Natural killer cell (primary cell): ENCODE results near the gene CIPC. TPM values are rescaled to one million over a fixed set of nuclear protein-coding genes. Genes with fewer than 3 reads are reported as not detected.

Experiments
- ATAC-seq, 3 donors: fragments of 150-1000 bp in 2 of 3; fragments of 200-7000 bp in 1 of 3; cut with Tn5 transposase; 1 replicate in 1 of 3; 2 replicates in 2 of 3; pipeline ENCODE4 v1.10.0; 2021; ENCODE audit warnings: mild to moderate bottlenecking in 2 of 3, moderate library complexity in 2 of 3
- DNase-seq, 2 donors: peaks; one replicate each; pipeline versions ENCODE4 v3.0.0 to v3.0.0-alpha.2; 2013 to 2021; ENCODE audit warnings: mixed read lengths in 1 of 2
- H3K27ac ChIP-seq: one replicate; pipeline ENCODE4 v1.5.1; 2013; ENCODE audit warnings: mild to moderate bottlenecking, low read length
- H3K27me3 ChIP-seq: one replicate; pipeline ENCODE4 v1.6.1; 2013; ENCODE audit warnings: low read length; ENCODE audit not compliant: control insufficient read depth, insufficient read depth
- H3K36me3 ChIP-seq: one replicate; pipeline ENCODE4 v1.6.1; 2013; ENCODE audit warnings: low read length; ENCODE audit not compliant: control insufficient read depth, insufficient read depth
- H3K4me1 ChIP-seq: one replicate; pipeline ENCODE4 v1.6.1; 2013; ENCODE audit warnings: low read length; ENCODE audit not compliant: control insufficient read depth, insufficient read depth
- H3K4me3 ChIP-seq: one replicate; pipeline ENCODE4 v1.5.1; 2013; ENCODE audit warnings: low read length
- H3K9me3 ChIP-seq: one replicate; pipeline ENCODE4 v1.6.1; 2013; ENCODE audit warnings: low read length; ENCODE audit not compliant: control insufficient read depth, insufficient read depth
- H3K27ac Mint-ChIP-seq, 2 donors: one replicate each; pipeline ENCODE4 v1.8.0; 2022; ENCODE audit warnings: mild to moderate bottlenecking in 2 of 2, mixed read lengths in 2 of 2, moderate library complexity in 1 of 2
- H3K27me3 Mint-ChIP-seq, 2 donors: one replicate each; pipeline ENCODE4 v1.8.0; 2022; ENCODE audit warnings: low read depth in 2 of 2, mixed read lengths in 2 of 2
- H3K36me3 Mint-ChIP-seq: one replicate; pipeline ENCODE4 v1.8.0; 2022; ENCODE audit warnings: mixed read lengths
- H3K4me1 Mint-ChIP-seq, 2 donors: one replicate each; pipeline ENCODE4 v1.8.0; 2022; ENCODE audit warnings: mixed read lengths in 2 of 2
- H3K4me3 Mint-ChIP-seq: one replicate; pipeline ENCODE4 v1.8.0; 2022; ENCODE audit warnings: mild to moderate bottlenecking, moderate library complexity, mixed read lengths
- H3K9me3 Mint-ChIP-seq, 2 donors: one replicate each; pipeline ENCODE4 v1.8.0; 2022; ENCODE audit warnings: mixed read lengths in 2 of 2
- CTCF ChIP-seq: fragments of 200-600 bp; IDR thresholded peaks from one replicate; pipeline ENCODE4 v1.8.0; 2022; ENCODE audit warnings: antibody characterized with exemption
- WGBS: methylation state at CpG from one replicate; pipeline ENCODE4 v1.1.7; 2013; ENCODE audit warnings: missing lambda C conversion rate; ENCODE audit not compliant: insufficient coverage; 5-methylcytosine and 5-hydroxymethylcytosine counted together
- intact Hi-C: fragments of 100-400 bp; cut with micrococcal nuclease; formaldehyde crosslinking; loops from one replicate; pipeline ENCODE4 v1.14.2; 2022
- total RNA-seq, 4 donors: library from RNA; stranded (reverse); fragments of 120-200 nt in 1 of 4; gene quantifications; one replicate each; pipeline versions ENCODE4 v1.2.3 to v1.2.4, GENCODE V29; 2013 to 2022

Gene CIPC
- total RNA-seq, 3 donors from 2014 or later (not counting 1 experiment from before 2014, with no cell fraction given) = 7.1 to 10.0 (median 9.9) TPM

- Mint-ChIP-seq H3K4me1 (peaks cover 0 to 14% of the 10 kb centered on the region in 2 donors), H3K9me3 (no peaks in the 10 kb centered on the region), H3K27ac (no peak overlapping the region), H3K27me3 (peaks cover 0 to 6% of the 10 kb centered on the region in 2 donors), H3K4me3 (no peak overlapping the region), H3K36me3 (no peaks in the 10 kb centered on the region)
- WGBS = 62% methylated on average over 9 of the region's 11 CpGs
- H3K9me3 ChIP-seq = no peaks in the 10 kb centered on the region
- no peak overlapping the region for H3K4me3 ChIP-seq
- DNase-seq (peak; percentile 45 to 73), ATAC-seq (peak; percentile 49 to 79 (median 66))
- intact Hi-C loops = no loop called here
- no peaks in the 10 kb centered on the region for H3K36me3 ChIP-seq
- peak; percentile 72 for TF ChIP-seq CTCF
- no peaks in the 10 kb centered on the region for H3K4me1 ChIP-seq
- peaks cover 2% of the 10 kb centered on the region for H3K27me3 ChIP-seq
- H3K27ac ChIP-seq = no peak overlapping the region
Measured at GRCh38 chr14:77067632-77068516, 30.2 kb upstream of the CIPC start.

- no peak for TF ChIP-seq CTCF
- no peak for DNase-seq
- Mint-ChIP-seq H3K4me3 (no peak overlapping the region), H3K36me3 (no peaks in the 10 kb centered on the region), H3K4me1 (peaks cover 0 to 8% of the 10 kb centered on the region in 2 donors), H3K27me3 (peaks cover 0 to 6% of the 10 kb centered on the region in 2 donors), H3K27ac (no peak overlapping the region), H3K9me3 (no peaks in the 10 kb centered on the region)
- 74% methylated on average over 5 of the region's 5 CpGs for WGBS
- ATAC-seq = no peak
- no peaks in the 10 kb centered on the region for H3K4me1 ChIP-seq
- H3K4me3 ChIP-seq = no peak overlapping the region
- H3K27ac ChIP-seq = no peak overlapping the region
- intact Hi-C loops = no loop called here
- H3K36me3 ChIP-seq = no peaks in the 10 kb centered on the region
- no peaks in the 10 kb centered on the region for H3K9me3 ChIP-seq
- H3K27me3 ChIP-seq = peaks cover 2% of the 10 kb centered on the region
Measured at GRCh38 chr14:77068517-77069200, 29.4 kb upstream of the CIPC start.

GRCh38 chr14:77069551-77069950 lies 28.5 kb upstream of the CIPC start:
- no peak for ATAC-seq
- H3K27ac ChIP-seq = no peak overlapping the region
- Mint-ChIP-seq H3K4me3 (no peak overlapping the region), H3K9me3 (no peaks in the 10 kb centered on the region), H3K4me1 (peaks cover 0 to 5% of the 10 kb centered on the region in 2 donors), H3K36me3 (no peaks in the 10 kb centered on the region), H3K27me3 (peaks cover 0 to 6% of the 10 kb centered on the region in 2 donors), H3K27ac (no peak overlapping the region)
- peaks cover 2% of the 10 kb centered on the region for H3K27me3 ChIP-seq
- no peaks in the 10 kb centered on the region for H3K4me1 ChIP-seq
- H3K4me3 ChIP-seq = no peak overlapping the region
- no peak for TF ChIP-seq CTCF
- no peak for DNase-seq
- H3K9me3 ChIP-seq = no peaks in the 10 kb centered on the region
- WGBS = 94% methylated on average over 7 of the region's 7 CpGs
- no peaks in the 10 kb centered on the region for H3K36me3 ChIP-seq
- intact Hi-C loops = no loop called here
